HepG2 (cell line): ENCODE measurements around the gene MDFI.

Experiments
- CTCF ChIP-seq: sonication (generic); formaldehyde crosslinking; IDR thresholded peaks from 2 replicates; pipeline ENCODE4 v1.5.0; 2020; ENCODE audit warnings: mild to moderate bottlenecking, missing genetic modification reagents, moderate library complexity
- GTF3A ChIP-seq: sonication (generic); formaldehyde crosslinking; conservative IDR thresholded peaks from 2 replicates; pipeline ENCODE4 v1.4.0; 2020; ENCODE audit warnings: mild to moderate bottlenecking, missing genetic modification reagents
- RNF219 ChIP-seq: sonication (generic); formaldehyde crosslinking; IDR thresholded peaks from 2 replicates; pipeline ENCODE4 v1.5.0; 2020; ENCODE audit warnings: mild to moderate bottlenecking, missing genetic modification reagents
- SMC3 ChIP-seq: IDR thresholded peaks from 2 replicates; pipeline ENCODE4 v1.6.1; 2011; ENCODE audit warnings: low read length, improper control_type of control experiment
- ZNF24 ChIP-seq: fragments of 450-650 bp; IDR thresholded peaks from 2 replicates; pipeline ENCODE4 v1.6.1; 2017; ENCODE audit warnings: antibody characterized with exemption, mild to moderate bottlenecking

- TF ChIP-seq CTCF (CRISPR knock-in tag): no peak
- no peak for TF ChIP-seq SMC3
- TF ChIP-seq GTF3A (CRISPR knock-in tag): no peak
- no peak for TF ChIP-seq RNF219 (CRISPR knock-in tag)
- no peak for TF ChIP-seq ZNF24
Observed at GRCh38 chr6:41648921-41649320, 10.7 kb downstream of the MDFI start.
